K562 (cell line): Measurements from ENCODE around the gene BCL10. TPM values are rescaled to one million over a fixed set of nuclear protein-coding genes. Genes with fewer than 3 reads are reported as not detected.
A peak's percentile ranks its signal among the peaks of the same experiment; 100 is the strongest.

ENCODE experiments used
- ATAC-seq: fragments of 200-7000 bp; cut with Tn5 transposase; 3 replicates; pipeline ENCODE4 v1.9.1; 2020; ENCODE audit warnings: moderate library complexity
- BruUV-seq: library from RNA; stranded (reverse); fragments of 400-500 nt; replicated peaks from 2 replicates; lab custom pipeline; 2021; lab: Mats Ljungman, UMichigan
- CTCF ChIA-PET: fragments of 300-600 bp; formaldehyde crosslinking; extraction: SDS; loops from one replicate; lab custom pipeline; 2021; ENCODE audit warnings: low intra/inter-chr PET ratio; lab: Yijun Ruan, JAX
- POLR2A ChIA-PET: fragments of 300-600, 350-650 bp; sonication (Branson Sonifier 250); formaldehyde crosslinking; extraction: SDS; loops from one replicate; lab custom pipeline; 2021; ENCODE audit warnings: antibody characterized with exemption, inconsistent platforms; lab: Yijun Ruan, JAX
- DNase-seq, 4 experiments: peaks; one replicate each; pipeline versions ENCODE4 v3.0.0 to v3.0.0-alpha.2; 2011 to 2018; ENCODE audit warnings: low spot score in 3 of 4, mixed read lengths in 3 of 4; ENCODE audit errors: extremely low read depth in 1 of 4
- FAIRE-seq: peaks from 2 replicates; lab custom pipeline; 2011; peaks lifted over from hg19 to GRCh38; lab: Jason Lieb, UNC
- H2AFZ ChIP-seq: 2 replicates; pipeline ENCODE4 v1.6.0; 2011; ENCODE audit warnings: low read depth, low read length, control low read depth, inconsistent platforms
- H3K27ac ChIP-seq: fragments of 200-600 bp; 3 replicates; pipeline ENCODE4 v1.8.0; 2011; ENCODE audit warnings: low read depth, mild to moderate bottlenecking, control low read depth, inconsistent platforms, low read length, moderate library complexity, mixed read lengths; ENCODE audit errors: extremely low read depth
- H3K27me3 ChIP-seq, 2 experiments: fragments of 300-600 bp in 1 of 2; 2 replicates in 1 of 2; 3 replicates in 1 of 2; pipeline versions ENCODE4 v1.6.0 to v1.8.0; 2011; ENCODE audit warnings: inconsistent platforms in 2 of 2, low read length in 2 of 2, mild to moderate bottlenecking in 1 of 2, mixed read lengths in 1 of 2, moderate library complexity in 1 of 2; ENCODE audit not compliant: control insufficient read depth in 2 of 2, insufficient read depth in 2 of 2
- H3K36me3 ChIP-seq: fragments of 300-600 bp; 3 replicates; pipeline ENCODE4 v1.8.0; 2011; ENCODE audit warnings: mild to moderate bottlenecking, low read length, inconsistent platforms; ENCODE audit not compliant: control insufficient read depth, insufficient read depth
- H3K4me1 ChIP-seq, 2 experiments: fragments of 200-600 bp in 1 of 2; replicated peaks in 1 of 2; 2 replicates in 1 of 2; 3 replicates in 1 of 2; pipeline versions ENCODE4 v1.5.1 to v1.8.0; 2011; ENCODE audit warnings: inconsistent platforms in 2 of 2, low read length in 2 of 2, mild to moderate bottlenecking in 1 of 2, mixed read lengths in 1 of 2, moderate library complexity in 1 of 2; ENCODE audit not compliant: control insufficient read depth in 2 of 2, insufficient read depth in 2 of 2
- H3K4me2 ChIP-seq: 2 replicates; pipeline ENCODE4 v1.6.1; 2011; ENCODE audit warnings: low read length, control low read depth, inconsistent platforms, mixed read lengths; ENCODE audit not compliant: insufficient read depth
- H3K4me3 ChIP-seq: fragments of 200-600 bp; sonication (generic), shearing (Covaris generic); 2 replicates; pipeline ENCODE4 v1.5.1; 2016; ENCODE audit warnings: control low read depth, inconsistent platforms
- H3K79me2 ChIP-seq: fragments of 200-600 bp; 3 replicates; pipeline ENCODE4 v1.8.0; 2011; ENCODE audit warnings: low read length, inconsistent platforms; ENCODE audit not compliant: control insufficient read depth, insufficient read depth
- H3K9ac ChIP-seq, 2 experiments: 2 replicates each; pipeline versions ENCODE4 v1.6.0 to v1.6.1; 2011; ENCODE audit warnings: low read depth in 2 of 2, low read length in 2 of 2, control low read depth in 1 of 2, inconsistent platforms in 1 of 2, mild to moderate bottlenecking in 1 of 2, mixed read lengths in 1 of 2; ENCODE audit not compliant: insufficient read depth in 1 of 2
- H3K9me1 ChIP-seq: one replicate; pipeline ENCODE4 v1.6.0; 2011; ENCODE audit warnings: inconsistent platforms, mild to moderate bottlenecking, low read length, moderate library complexity; ENCODE audit not compliant: control insufficient read depth, insufficient read depth
- H3K9me3 ChIP-seq: replicated peaks from 2 replicates; pipeline ENCODE4 v1.5.1; 2011; ENCODE audit warnings: low read depth, low read length, inconsistent platforms; ENCODE audit not compliant: control insufficient read depth, insufficient read depth
- H4K20me1 ChIP-seq: replicated peaks from 2 replicates; pipeline ENCODE4 v1.6.1; 2011; ENCODE audit warnings: low read length, inconsistent platforms, mixed read lengths; ENCODE audit not compliant: control insufficient read depth, insufficient read depth
- C11orf30 ChIP-seq: fragments of 450-650 bp; IDR thresholded peaks from 2 replicates; pipeline ENCODE4 v1.6.1; 2016; ENCODE audit warnings: low read depth, mild to moderate bottlenecking
- ELF1 ChIP-seq: fragments of 200-800 bp; sonication (Bioruptor generic); IDR thresholded peaks from 2 replicates; pipeline ENCODE4 v1.6.1; 2016; ENCODE audit warnings: missing genetic modification characterization, missing compliant biosample characterization
- KAT2B ChIP-seq: IDR thresholded peaks from one replicate; pipeline ENCODE4 v1.6.1; 2012; ENCODE audit warnings: low read depth, mild to moderate bottlenecking, control low read depth, inconsistent platforms, low read length, moderate library complexity
- KLF10 ChIP-seq: fragments of 250-450 bp; sonication (Bioruptor Pico); IDR thresholded peaks from 2 replicates; pipeline ENCODE4 v1.6.1; 2021; ENCODE audit warnings: matching md5 sums
- MAFF ChIP-seq: IDR thresholded peaks from 2 replicates; pipeline ENCODE4 v1.6.1; 2012; ENCODE audit warnings: low read length, improper control_type of control experiment
- MAZ ChIP-seq, 2 experiments: fragments of 450-650 bp in 1 of 2; sonication (generic) in 1 of 2; formaldehyde crosslinking; IDR thresholded peaks in 1 of 2; conservative IDR thresholded peaks in 1 of 2; 2 replicates each; pipeline versions ENCODE4 v1.4.0 to v1.5.0; 2020; ENCODE audit warnings: mild to moderate bottlenecking in 1 of 2, missing genetic modification reagents in 1 of 2
- NFXL1 ChIP-seq: fragments of 450-650 bp; formaldehyde crosslinking; IDR thresholded peaks from 2 replicates; pipeline ENCODE4 v1.4.0; 2021; ENCODE audit warnings: mild to moderate bottlenecking
- POLR2AphosphoS5 ChIP-seq: IDR thresholded peaks from 2 replicates; pipeline ENCODE4 v1.6.1; 2011; ENCODE audit warnings: mild to moderate bottlenecking, low read depth, low read length, moderate library complexity; ENCODE audit not compliant: control insufficient read depth, insufficient read depth
- SREBF1 ChIP-seq: fragments of 150-350 bp; IDR thresholded peaks from 2 replicates; pipeline ENCODE4 v1.6.1; 2014; ENCODE audit warnings: antibody characterized with exemption, low read depth, low read length, borderline replicate concordance
- SUPT5H ChIP-seq: fragments of 450-650 bp; IDR thresholded peaks from 2 replicates; pipeline ENCODE4 v1.6.1; 2016
- TRIM28 ChIP-seq: fragments of 450-650 bp; IDR thresholded peaks from 2 replicates; pipeline ENCODE4 v1.6.1; 2017
- U2AF2 ChIP-seq: fragments of 200-400 bp; formaldehyde crosslinking; optimal IDR thresholded peaks from 2 replicates; pipeline ENCODE3; 2017; ENCODE audit warnings: low read depth, mild to moderate bottlenecking, low read length
- ZFP30 ChIP-seq: fragments of 250-450 bp; sonication (Bioruptor Pico); IDR thresholded peaks from 2 replicates; pipeline ENCODE4 v1.8.0; 2022; ENCODE audit warnings: moderate library complexity, mild to moderate bottlenecking, inconsistent platforms, borderline replicate concordance
- ZNF316 ChIP-seq: fragments of 450-650 bp; IDR thresholded peaks from 2 replicates; pipeline ENCODE4 v1.6.1; 2016
- ZSCAN32 ChIP-seq: fragments of 450-650 bp; formaldehyde crosslinking; IDR thresholded peaks from 2 replicates; pipeline ENCODE4 v1.4.0; 2020; ENCODE audit warnings: mild to moderate bottlenecking, moderate library complexity
- in situ Hi-C: fragments of 300-500 bp; cut with MboI; formaldehyde crosslinking; loops from 4 replicates; pipeline ENCODE4 v1.15.0; 2018; ENCODE audit warnings: inconsistent platforms, mixed read lengths
- intact Hi-C: fragments of 100-400 bp; cut with micrococcal nuclease; formaldehyde crosslinking; loops from 2 replicates; pipeline ENCODE4 v1.14.2; 2022
- polyA plus RNA-seq, 8 experiments: library from polyadenylated mRNA; depleted of rRNA in 4 of 8; stranded (reverse) in 5 of 8; unstranded in 3 of 8; fragments of >200 nt; fragmentation: Nextera tagmentation in 2 of 8; fragmentation: Illumina TruSeq in 1 of 8; extraction: Ambion mirVana in 2 of 8; extraction: Trizol in 1 of 8; gene quantifications; 2 replicates each; pipeline versions ENCODE4 v1.2.1 to v1.2.3, GENCODE V29; 2011 to 2014; ENCODE audit warnings: inconsistent platforms in 1 of 8, missing spikeins in 1 of 8
- total RNA-seq, 7 experiments: library from RNA; depleted of rRNA in 6 of 7; stranded (reverse); fragments of >200 nt in 6 of 7; fragmentation: Illumina TruSeq in 2 of 7; extraction: Trizol in 2 of 7; gene quantifications; 2 replicates each; pipeline versions ENCODE4 v1.2.1 to v1.2.3, GENCODE V29; 2011 to 2021; ENCODE audit warnings: low replicate concordance in 1 of 7
- TF ChIP-seq, protein P1 (sequence below), 2 experiments: fragments of 450-650 bp in 1 of 2; sonication (generic) in 1 of 2; formaldehyde crosslinking; conservative IDR thresholded peaks; 2 replicates each; pipeline versions ENCODE4 v1.4.0 to v1.8.1; 2020 to 2022; ENCODE audit warnings: mild to moderate bottlenecking in 1 of 2, missing genetic modification reagents in 1 of 2
- TF ChIP-seq, protein P2 (sequence below): fragments of 450-650 bp; IDR thresholded peaks from 2 replicates; pipeline ENCODE4 v1.6.1; 2018; ENCODE audit warnings: mild to moderate bottlenecking, low read depth; ENCODE audit not compliant: partially characterized antibody
- TF ChIP-seq, protein P3 (sequence below): fragments of 250-450 bp; sonication (Bioruptor Pico); IDR thresholded peaks from 2 replicates; pipeline ENCODE4 v1.5.0; 2020; ENCODE audit warnings: mild to moderate bottlenecking

The BCL10 gene
- total and polyA plus RNA-seq, 9 of the 15 experiments (the other 6 are each of a cell fraction or from before 2014, with no cell fraction given): 8.0 to 19.4 (median 12.3) TPM

DNA sequence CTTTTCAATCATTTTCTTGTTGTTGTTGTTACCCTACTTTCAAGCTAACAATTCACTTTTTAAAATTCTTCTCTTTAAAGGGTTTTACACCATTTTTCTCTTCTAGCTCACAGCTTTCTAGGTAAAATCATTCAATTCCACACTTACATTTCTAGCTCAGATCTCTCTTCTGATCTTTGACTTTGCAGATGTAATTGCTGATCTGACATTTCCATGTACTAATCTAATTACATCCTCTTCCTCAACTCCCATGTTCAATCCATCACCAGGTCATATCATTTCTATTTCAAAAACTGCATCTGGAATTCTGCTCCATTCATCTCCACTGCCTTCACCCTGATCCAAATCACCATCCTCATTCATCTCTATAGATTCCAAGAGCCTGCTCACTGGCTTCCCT is 3.0 kb downstream of the BCL10 start:
- H3K9me1 ChIP-seq: no peaks in the 10 kb centered on the region
- no peaks in the 10 kb centered on the region for H3K27me3 ChIP-seq
- H3K9ac ChIP-seq: no peak overlapping the region
- intact Hi-C loops: no loop called here
- ATAC-seq (no peak), DNase-seq (no peak), FAIRE-seq (no peak)
- H2AFZ ChIP-seq: no peak overlapping the region
- peaks cover 46% of the 10 kb centered on the region for H3K79me2 ChIP-seq
- no peak overlapping the region for H3K27ac ChIP-seq
- no peak overlapping the region for H3K4me2 ChIP-seq
- H3K4me1 ChIP-seq: peaks cover 7% of the 10 kb centered on the region in 2 experiments; a peak in 2 of 5 replicates
- no TSS peak for BruUV-seq
- in situ Hi-C loops: no loop called here
- H3K36me3 ChIP-seq: peaks cover 58% of the 10 kb centered on the region
- H4K20me1 ChIP-seq: peaks cover 2% of the 10 kb centered on the region; the same call in 1 of the 2 replicates
- ChIA-PET CTCF (no interaction called here), POLR2A (interaction anchor here (0.6 to 1.4 kb wide), 2 partner anchors 12 to 14 kb away, joined by 3 to 4 read pairs; partner anchors contain the start of gene C1orf52)
- H3K4me3 ChIP-seq: no peak overlapping the region
- H3K9me3 ChIP-seq: no peaks in the 10 kb centered on the region
- TF ChIP-seq KAT2B (no peak), KLF10 (CRISPR knock-in tag) (no peak), TRIM28 (no peak), SUPT5H (no peak), C11orf30 (peak; percentile 65; the same call in 1 of the 2 replicates), MAFF (0 out of 2 replicates have a peak, but pooled peaks have one; percentile 21), POLR2AphosphoS5 (no peak), ZFP30 (no peak), SREBF1 (no peak), ZSCAN32 (CRISPR knock-in tag) (no peak), MAZ (CRISPR knock-in tag; conservative IDR thresholded peaks at IDR 0.05 in 1 of 2, IDR thresholded peaks at IDR 0.05 in 1 of 2) (no peak), ELF1 (no peak), U2AF2 (no peak), NFXL1 (CRISPR knock-in tag) (no peak), ZNF316 (peak; percentile 85)
- TF ChIP-seq, protein P1, sequence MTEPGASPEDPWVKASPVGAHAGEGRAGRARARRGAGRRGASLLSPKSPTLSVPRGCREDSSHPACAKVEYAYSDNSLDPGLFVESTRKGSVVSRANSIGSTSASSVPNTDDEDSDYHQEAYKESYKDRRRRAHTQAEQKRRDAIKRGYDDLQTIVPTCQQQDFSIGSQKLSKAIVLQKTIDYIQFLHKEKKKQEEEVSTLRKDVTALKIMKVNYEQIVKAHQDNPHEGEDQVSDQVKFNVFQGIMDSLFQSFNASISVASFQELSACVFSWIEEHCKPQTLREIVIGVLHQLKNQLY (CRISPR knock-in tag; conservative IDR thresholded peaks at IDR 0.05): no peak
- TF ChIP-seq, protein P2, sequence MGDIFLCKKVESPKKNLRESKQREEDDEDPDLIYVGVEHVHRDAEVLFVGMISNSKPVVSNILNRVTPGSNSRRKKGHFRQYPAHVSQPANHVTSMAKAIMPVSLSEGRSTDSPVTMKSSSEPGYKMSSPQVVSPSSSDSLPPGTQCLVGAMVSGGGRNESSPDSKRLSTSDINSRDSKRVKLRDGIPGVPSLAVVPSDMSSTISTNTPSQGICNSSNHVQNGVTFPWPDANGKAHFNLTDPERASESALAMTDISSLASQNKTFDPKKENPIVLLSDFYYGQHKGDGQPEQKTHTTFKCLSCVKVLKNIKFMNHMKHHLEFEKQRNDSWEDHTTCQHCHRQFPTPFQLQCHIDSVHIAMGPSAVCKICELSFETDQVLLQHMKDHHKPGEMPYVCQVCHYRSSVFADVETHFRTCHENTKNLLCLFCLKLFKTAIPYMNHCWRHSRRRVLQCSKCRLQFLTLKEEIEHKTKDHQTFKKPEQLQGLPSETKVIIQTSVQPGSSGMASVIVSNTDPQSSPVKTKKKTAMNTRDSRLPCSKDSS: no peak
- TF ChIP-seq, protein P3, sequence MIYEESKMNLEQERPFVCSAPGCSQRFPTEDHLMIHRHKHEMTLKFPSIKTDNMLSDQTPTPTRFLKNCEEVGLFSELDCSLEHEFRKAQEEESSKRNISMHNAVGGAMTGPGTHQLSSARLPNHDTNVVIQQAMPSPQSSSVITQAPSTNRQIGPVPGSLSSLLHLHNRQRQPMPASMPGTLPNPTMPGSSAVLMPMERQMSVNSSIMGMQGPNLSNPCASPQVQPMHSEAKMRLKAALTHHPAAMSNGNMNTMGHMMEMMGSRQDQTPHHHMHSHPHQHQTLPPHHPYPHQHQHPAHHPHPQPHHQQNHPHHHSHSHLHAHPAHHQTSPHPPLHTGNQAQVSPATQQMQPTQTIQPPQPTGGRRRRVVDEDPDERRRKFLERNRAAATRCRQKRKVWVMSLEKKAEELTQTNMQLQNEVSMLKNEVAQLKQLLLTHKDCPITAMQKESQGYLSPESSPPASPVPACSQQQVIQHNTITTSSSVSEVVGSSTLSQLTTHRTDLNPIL (CRISPR knock-in tag): no peak
